PFSK-1 (cell line): ENCODE results near the gene LZTS2.

Experiments
- FOXP2 ChIP-seq: optimal IDR thresholded peaks from 2 replicates; pipeline ENCODE3; 2011; ENCODE audit warnings: borderline replicate concordance, control low read depth, inconsistent platforms; ENCODE audit not compliant: insufficient read depth; ENCODE audit errors: extremely low read length, extremely low read depth
- POLR2AphosphoS5 ChIP-seq: IDR thresholded peaks from 2 replicates; pipeline ENCODE4 v1.6.1; 2012; ENCODE audit warnings: low read depth, mild to moderate bottlenecking, control low read depth, low read length, moderate library complexity
- SIN3A ChIP-seq: IDR thresholded peaks from 2 replicates; pipeline ENCODE4 v1.6.1; 2012; ENCODE audit warnings: mild to moderate bottlenecking, low read length, moderate library complexity, borderline replicate concordance; ENCODE audit not compliant: insufficient read depth
- TAF1 ChIP-seq: IDR thresholded peaks from 2 replicates; pipeline ENCODE4 v1.6.1; 2012; ENCODE audit warnings: low read length, control low read depth, borderline replicate concordance; ENCODE audit not compliant: insufficient read depth
- TF ChIP-seq, protein P1 (sequence below), 2 experiments: IDR thresholded peaks; 2 replicates each; pipeline versions ENCODE4 v1.6.1 to v1.8.0; 2011 to 2012; ENCODE audit warnings: low read depth in 2 of 2, low read length in 2 of 2, control low read depth in 1 of 2, inconsistent platforms in 1 of 2, mild to moderate bottlenecking in 1 of 2, moderate library complexity in 1 of 2; ENCODE audit not compliant: insufficient read depth in 1 of 2

Gene LZTS2

DNA sequence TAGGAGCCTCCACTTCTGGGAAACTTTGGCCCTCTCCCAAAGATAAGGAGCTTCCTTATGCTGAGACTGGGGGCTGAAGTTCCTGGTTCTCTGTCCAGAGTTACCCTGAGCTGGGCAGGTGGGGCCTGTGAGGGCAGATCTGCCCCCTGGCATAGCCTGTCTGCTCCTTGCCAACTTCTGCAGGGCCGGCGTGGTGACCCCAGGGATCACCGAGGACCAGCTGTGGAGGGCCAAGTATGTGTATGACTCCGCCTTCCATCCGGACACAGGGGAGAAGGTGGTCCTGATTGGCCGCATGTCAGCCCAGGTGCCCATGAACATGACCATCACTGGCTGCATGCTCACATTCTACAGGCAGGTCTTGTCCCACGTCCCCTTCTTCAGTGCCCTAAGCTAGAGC is 35.7 kb downstream of the LZTS2 start:
- TF ChIP-seq FOXP2 (no peak), TAF1 (no peak), POLR2AphosphoS5 (no peak), SIN3A (no peak)
- TF ChIP-seq, protein P1, sequence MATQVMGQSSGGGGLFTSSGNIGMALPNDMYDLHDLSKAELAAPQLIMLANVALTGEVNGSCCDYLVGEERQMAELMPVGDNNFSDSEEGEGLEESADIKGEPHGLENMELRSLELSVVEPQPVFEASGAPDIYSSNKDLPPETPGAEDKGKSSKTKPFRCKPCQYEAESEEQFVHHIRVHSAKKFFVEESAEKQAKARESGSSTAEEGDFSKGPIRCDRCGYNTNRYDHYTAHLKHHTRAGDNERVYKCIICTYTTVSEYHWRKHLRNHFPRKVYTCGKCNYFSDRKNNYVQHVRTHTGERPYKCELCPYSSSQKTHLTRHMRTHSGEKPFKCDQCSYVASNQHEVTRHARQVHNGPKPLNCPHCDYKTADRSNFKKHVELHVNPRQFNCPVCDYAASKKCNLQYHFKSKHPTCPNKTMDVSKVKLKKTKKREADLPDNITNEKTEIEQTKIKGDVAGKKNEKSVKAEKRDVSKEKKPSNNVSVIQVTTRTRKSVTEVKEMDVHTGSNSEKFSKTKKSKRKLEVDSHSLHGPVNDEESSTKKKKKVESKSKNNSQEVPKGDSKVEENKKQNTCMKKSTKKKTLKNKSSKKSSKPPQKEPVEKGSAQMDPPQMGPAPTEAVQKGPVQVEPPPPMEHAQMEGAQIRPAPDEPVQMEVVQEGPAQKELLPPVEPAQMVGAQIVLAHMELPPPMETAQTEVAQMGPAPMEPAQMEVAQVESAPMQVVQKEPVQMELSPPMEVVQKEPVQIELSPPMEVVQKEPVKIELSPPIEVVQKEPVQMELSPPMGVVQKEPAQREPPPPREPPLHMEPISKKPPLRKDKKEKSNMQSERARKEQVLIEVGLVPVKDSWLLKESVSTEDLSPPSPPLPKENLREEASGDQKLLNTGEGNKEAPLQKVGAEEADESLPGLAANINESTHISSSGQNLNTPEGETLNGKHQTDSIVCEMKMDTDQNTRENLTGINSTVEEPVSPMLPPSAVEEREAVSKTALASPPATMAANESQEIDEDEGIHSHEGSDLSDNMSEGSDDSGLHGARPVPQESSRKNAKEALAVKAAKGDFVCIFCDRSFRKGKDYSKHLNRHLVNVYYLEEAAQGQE (IDR thresholded peaks at IDR 0.05; ENCODE audit: insufficient read depth in 1 of 2, low read depth in 2 of 2, low read length in 2 of 2), result no peak

DNA sequence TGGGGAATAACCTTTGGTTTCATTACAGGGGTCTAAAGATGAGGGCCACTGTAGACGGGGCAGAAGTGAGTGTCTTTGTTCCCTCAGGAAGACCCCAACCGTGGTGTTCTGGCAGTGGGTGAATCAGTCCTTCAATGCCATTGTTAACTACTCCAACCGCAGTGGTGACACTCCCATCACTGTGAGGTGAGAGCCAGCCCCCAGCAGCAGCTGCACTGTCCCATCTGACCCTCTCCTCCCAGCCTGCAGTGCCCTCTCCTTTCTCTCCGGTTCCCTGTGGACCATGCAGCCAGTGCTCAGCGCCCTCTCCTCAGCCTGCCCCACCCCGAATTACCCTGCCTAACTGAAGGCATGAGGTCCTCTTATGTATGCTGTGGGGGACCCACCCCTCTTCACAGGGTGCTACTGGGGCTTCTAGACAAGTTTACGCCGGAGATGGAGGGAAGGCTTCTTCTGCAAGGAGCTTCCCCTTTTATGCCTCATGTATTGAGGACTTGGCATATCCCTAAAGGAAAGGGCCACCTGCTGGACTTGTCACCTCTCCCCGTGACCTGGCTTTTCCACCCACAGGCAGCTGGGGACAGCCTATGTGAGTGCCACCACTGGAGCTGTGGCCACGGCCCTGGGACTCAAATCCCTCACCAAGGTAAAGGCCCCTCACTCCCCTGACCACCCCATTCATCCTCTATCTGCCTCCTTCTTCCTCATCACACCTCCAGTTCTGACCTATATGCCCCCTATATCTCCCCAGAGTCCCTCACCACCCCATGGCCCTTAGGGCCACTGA is 36.5 kb downstream of the LZTS2 start:
- TF ChIP-seq POLR2AphosphoS5 (no peak), FOXP2 (no peak), TAF1 (no peak), SIN3A (no peak)
- TF ChIP-seq, protein P1 (IDR thresholded peaks at IDR 0.05; ENCODE audit: insufficient read depth in 1 of 2, low read depth in 2 of 2, low read length in 2 of 2), result no peak

DNA sequence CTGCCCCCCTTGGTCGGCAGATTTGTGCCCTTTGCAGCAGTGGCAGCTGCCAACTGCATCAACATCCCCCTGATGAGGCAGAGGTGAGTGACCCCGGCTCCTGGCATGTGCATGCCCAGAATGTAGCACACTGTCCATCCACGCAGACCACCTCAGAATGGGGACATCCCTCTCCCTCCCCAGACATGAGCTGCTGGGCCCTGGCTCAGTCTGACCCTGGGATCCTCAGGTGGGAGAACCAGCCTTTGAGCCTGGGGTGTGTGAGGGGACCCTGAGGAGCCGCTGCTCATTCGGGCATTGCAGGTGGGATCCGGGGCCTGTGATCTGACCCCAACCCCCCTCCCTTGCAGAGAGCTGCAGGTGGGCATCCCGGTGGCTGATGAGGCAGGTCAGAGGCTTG is 37.1 kb downstream of the LZTS2 start:
- TF ChIP-seq TAF1 (no peak), SIN3A (no peak), POLR2AphosphoS5 (no peak), FOXP2 (no peak)
- TF ChIP-seq, protein P1 (IDR thresholded peaks at IDR 0.05; ENCODE audit: insufficient read depth in 1 of 2, low read depth in 2 of 2, low read length in 2 of 2), result no peak

DNA sequence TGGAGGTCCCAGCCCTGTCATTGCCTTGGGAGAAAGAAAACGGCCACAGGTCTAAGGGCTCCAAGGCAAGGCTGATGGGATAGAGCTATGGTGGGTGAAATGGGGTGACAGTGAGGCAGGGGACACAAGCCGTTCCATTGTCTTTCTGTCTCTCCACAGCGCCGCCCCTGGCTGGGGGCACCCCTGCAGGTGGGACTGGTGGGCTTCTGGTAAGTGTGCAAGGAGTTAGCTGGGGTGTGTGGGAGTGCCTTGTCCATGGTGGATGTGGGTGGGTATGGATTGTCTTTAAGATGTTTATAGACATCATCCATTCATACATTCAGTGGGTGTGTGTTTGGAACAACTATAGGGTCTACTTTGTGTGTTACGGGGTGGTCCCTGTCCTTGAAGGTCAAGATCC is 38.9 kb downstream of the LZTS2 start:
- TF ChIP-seq FOXP2 (no peak), POLR2AphosphoS5 (no peak), SIN3A (no peak), TAF1 (no peak)
- TF ChIP-seq, protein P1 (IDR thresholded peaks at IDR 0.05; ENCODE audit: insufficient read depth in 1 of 2, low read depth in 2 of 2, low read length in 2 of 2), result no peak

DNA sequence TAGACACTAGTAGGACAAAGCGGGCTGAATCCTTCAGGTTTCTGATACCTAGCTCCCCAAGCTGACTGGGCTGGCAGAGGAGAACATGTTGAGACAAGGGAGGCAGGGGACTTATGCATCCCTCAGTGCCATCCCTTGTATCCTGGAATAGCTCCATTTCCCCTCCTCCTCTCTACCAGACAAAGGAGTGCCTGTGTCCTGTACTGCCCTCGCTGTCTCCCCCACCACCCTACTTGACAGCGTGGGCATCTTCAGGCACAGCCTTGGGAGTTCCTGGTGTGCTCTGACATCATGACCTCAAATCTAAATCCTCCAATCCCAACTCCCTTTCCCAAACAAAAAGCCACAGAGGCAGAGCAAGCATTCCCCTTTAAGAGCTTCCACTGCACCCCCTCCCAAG is 40.5 kb downstream of the LZTS2 start:
- no peak for TF ChIP-seq TAF1
- TF ChIP-seq POLR2AphosphoS5, result no peak
- no peak for TF ChIP-seq FOXP2
- TF ChIP-seq, protein P1 (IDR thresholded peaks at IDR 0.05; ENCODE audit: insufficient read depth in 1 of 2, low read depth in 2 of 2, low read length in 2 of 2), result no peak
- no peak for TF ChIP-seq SIN3A
